HEK293 (cell line): Measurements from ENCODE around the gene PTPRN.

Experiments used
- CTCF ChIA-PET: fragments of 350-600 bp; formaldehyde crosslinking; extraction: SDS; loops from one replicate; lab custom pipeline; 2021; ENCODE audit warnings: antibody characterized with exemption; lab: Yijun Ruan, JAX
- POLR2A ChIA-PET: fragments of 300-600 bp; formaldehyde crosslinking; extraction: SDS; loops from one replicate; lab custom pipeline; 2020; ENCODE audit warnings: antibody characterized with exemption, inconsistent platforms; lab: Yijun Ruan, JAX
- H3K27ac ChIP-seq: fragments of 200-500 bp; sonication (Bioruptor generic); 2 replicates; pipeline ENCODE4 v1.5.1; 2014; ENCODE audit warnings: low read depth, low read length, control low read depth, inconsistent platforms; ENCODE audit errors: extremely low read depth
- H3K36me3 ChIP-seq, 2 experiments: fragments of 200-500 bp in 1 of 2; sonication (Bioruptor generic) in 1 of 2; 1 replicate in 1 of 2; 2 replicates in 1 of 2; pipeline ENCODE4 v1.5.1; 2014 to 2017; ENCODE audit warnings: inconsistent platforms in 2 of 2, low read length in 2 of 2; ENCODE audit not compliant: control insufficient read depth in 2 of 2, insufficient read depth in 1 of 2
- H3K4me1 ChIP-seq: fragments of 200-500 bp; sonication (Bioruptor generic); 2 replicates; pipeline ENCODE4 v1.5.1; 2014; ENCODE audit warnings: mild to moderate bottlenecking, low read length, inconsistent platforms; ENCODE audit not compliant: control insufficient read depth, insufficient read depth
- H3K4me3 ChIP-seq: 2 replicates; pipeline ENCODE4 v1.5.1; 2011; ENCODE audit warnings: low read depth, mild to moderate bottlenecking, control low read depth, low read length, moderate library complexity
- H3K9me3 ChIP-seq: fragments of 200-500 bp; sonication (Bioruptor generic); 2 replicates; pipeline ENCODE4 v1.5.1; 2014; ENCODE audit warnings: low read depth, low read length, inconsistent platforms; ENCODE audit not compliant: control insufficient read depth, insufficient read depth
- HOXC10 ChIP-seq: sonication (generic); formaldehyde crosslinking; IDR thresholded peaks from 2 replicates; pipeline ENCODE4 v1.8.1; 2023; ENCODE audit warnings: mild to moderate bottlenecking, missing genetic modification reagents
- MYNN ChIP-seq: fragments of 450-650 bp; formaldehyde crosslinking; IDR thresholded peaks from 2 replicates; pipeline ENCODE4 v1.5.1; 2016; ENCODE audit warnings: missing biosample characterization, missing genetic modification characterization, borderline replicate concordance
- REST ChIP-seq: fragments of 450-650 bp; formaldehyde crosslinking; IDR thresholded peaks from 2 replicates; pipeline ENCODE4 v1.5.1; 2016; ENCODE audit warnings: missing biosample characterization, missing genetic modification characterization
- SP7 ChIP-seq: fragments of 450-650 bp; formaldehyde crosslinking; IDR thresholded peaks from 2 replicates; pipeline ENCODE4 v1.5.1; 2016; ENCODE audit warnings: missing biosample characterization, missing genetic modification characterization
- WT1 ChIP-seq: fragments of 450-650 bp; formaldehyde crosslinking; IDR thresholded peaks from 2 replicates; pipeline ENCODE4 v1.5.1; 2016; ENCODE audit warnings: missing biosample characterization, missing genetic modification characterization
- ZEB2 ChIP-seq: fragments of 450-650 bp; formaldehyde crosslinking; IDR thresholded peaks from 2 replicates; pipeline ENCODE4 v1.5.1; 2016; ENCODE audit warnings: missing biosample characterization, missing genetic modification characterization
- ZFP41 ChIP-seq: fragments of 450-650 bp; formaldehyde crosslinking; IDR thresholded peaks from 2 replicates; pipeline ENCODE4 v1.5.1; 2016; ENCODE audit warnings: missing biosample characterization, missing genetic modification characterization, borderline replicate concordance
- ZNF148 ChIP-seq: fragments of 450-650 bp; formaldehyde crosslinking; IDR thresholded peaks from 2 replicates; pipeline ENCODE4 v1.5.0; 2017; ENCODE audit warnings: missing biosample characterization, missing genetic modification characterization, borderline replicate concordance
- ZNF2 ChIP-seq: fragments of 450-650 bp; formaldehyde crosslinking; IDR thresholded peaks from 2 replicates; pipeline ENCODE4 v1.5.1; 2016; ENCODE audit warnings: missing biosample characterization, missing genetic modification characterization
- ZNF211 ChIP-seq: fragments of 450-650 bp; formaldehyde crosslinking; IDR thresholded peaks from 2 replicates; pipeline ENCODE4 v1.5.1; 2016; ENCODE audit warnings: low read depth, missing biosample characterization, missing genetic modification characterization
- ZNF37A ChIP-seq: fragments of 450-650 bp; IDR thresholded peaks from 2 replicates; pipeline ENCODE4 v1.5.1; 2018; ENCODE audit warnings: missing biosample characterization, missing genetic modification characterization
- ZNF398 ChIP-seq: fragments of 450-650 bp; formaldehyde crosslinking; IDR thresholded peaks from 2 replicates; pipeline ENCODE4 v1.5.1; 2017; ENCODE audit warnings: missing biosample characterization, missing genetic modification characterization
- ZNF48 ChIP-seq: fragments of 450-650 bp; formaldehyde crosslinking; IDR thresholded peaks from 2 replicates; pipeline ENCODE4 v1.5.1; 2016; ENCODE audit warnings: missing biosample characterization, missing genetic modification characterization
- ZNF510 ChIP-seq: fragments of 450-650 bp; formaldehyde crosslinking; IDR thresholded peaks from 2 replicates; pipeline ENCODE4 v1.5.1; 2018; ENCODE audit warnings: mild to moderate bottlenecking, missing genetic modification characterization, missing biosample characterization; ENCODE audit not compliant: insufficient replicate concordance
- ZNF549 ChIP-seq: fragments of 450-650 bp; IDR thresholded peaks from 2 replicates; pipeline ENCODE4 v1.5.1; 2018; ENCODE audit warnings: missing biosample characterization, missing genetic modification characterization, mild to moderate bottlenecking, inconsistent platforms, moderate library complexity
- ZNF580 ChIP-seq: fragments of 450-650 bp; formaldehyde crosslinking; IDR thresholded peaks from 2 replicates; pipeline ENCODE4 v1.5.1; 2016; ENCODE audit warnings: missing biosample characterization, missing genetic modification characterization
- ZNF624 ChIP-seq: fragments of 450-650 bp; formaldehyde crosslinking; IDR thresholded peaks from 2 replicates; pipeline ENCODE4 v1.5.1; 2017; ENCODE audit warnings: missing biosample characterization, missing genetic modification characterization
- ZNF654 ChIP-seq: fragments of 450-650 bp; formaldehyde crosslinking; IDR thresholded peaks from 2 replicates; pipeline ENCODE4 v1.5.1; 2016; ENCODE audit warnings: low read depth, missing biosample characterization, missing genetic modification characterization
- ZNF658 ChIP-seq: fragments of 450-650 bp; formaldehyde crosslinking; IDR thresholded peaks from 2 replicates; pipeline ENCODE4; 2016; ENCODE audit warnings: missing biosample characterization, missing genetic modification characterization
- ZNF692 ChIP-seq: fragments of 450-650 bp; formaldehyde crosslinking; IDR thresholded peaks from 2 replicates; pipeline ENCODE4 v1.5.1; 2016; ENCODE audit warnings: missing biosample characterization, missing genetic modification characterization
- ZNF791 ChIP-seq: fragments of 450-650 bp; formaldehyde crosslinking; IDR thresholded peaks from 2 replicates; pipeline ENCODE4 v1.5.1; 2016; ENCODE audit warnings: missing biosample characterization, missing genetic modification characterization
- ZSCAN30 ChIP-seq: fragments of 450-650 bp; IDR thresholded peaks from 2 replicates; pipeline ENCODE4 v1.5.1; 2018; ENCODE audit warnings: missing biosample characterization, mild to moderate bottlenecking, missing genetic modification characterization, moderate library complexity

PTPRN gene

GRCh38 chr2:219358170-219359075 lies 49.2 kb upstream of the PTPRN start (continued):
- no peak for TF ChIP-seq MYNN (tag by site-specific recombination)
- no peak for TF ChIP-seq ZNF48 (tag by site-specific recombination)
- no peak for TF ChIP-seq ZSCAN30 (tag by site-specific recombination)
- no peak for TF ChIP-seq ZNF624 (tag by site-specific recombination)
- TF ChIP-seq, all 188 proteins: peak for 19

GRCh38 chr2:219356834-219357233 lies 47.6 kb upstream of the PTPRN start:
- CTCF ChIA-PET, result interaction anchor here (0.6 to 0.7 kb wide), 3 partner anchors 15 to 78 kb away, joined by 3 to 4 read pairs (median 3); no protein-coding TSS in a partner anchor
- H3K9me3 ChIP-seq, result no peaks in the 10 kb centered on the region
- H3K27ac ChIP-seq, result no peak overlapping the region
- peaks cover 7% of the 10 kb centered on the region for H3K4me1 ChIP-seq
- no peak overlapping the region for H3K4me3 ChIP-seq
- H3K36me3 ChIP-seq, result no peaks in the 10 kb centered on the region
- POLR2A ChIA-PET, result no interaction called here
- TF ChIP-seq ZNF580 (no peak), ZEB2 (tag by site-specific recombination) (no peak), ZNF692 (tag by site-specific recombination) (no peak), ZNF2 (tag by site-specific recombination) (no peak), ZNF654 (no peak), ZNF398 (tag by site-specific recombination) (no peak), ZNF658 (no peak), ZNF37A (tag by site-specific recombination) (no peak), REST (tag by site-specific recombination) (no peak), ZNF211 (no peak), ZFP41 (tag by site-specific recombination) (no peak)

- CTCF ChIA-PET, result interaction anchor here (0.6 to 1.5 kb wide), 4 partner anchors 24 to 557 kb away, joined by 3 to 7 read pairs (median 4); no protein-coding TSS in a partner anchor
- Histone ChIP-seq H3K9me3 (no peaks in the 10 kb centered on the region), H3K36me3 (no peaks in the 10 kb centered on the region), H3K27ac (no peak overlapping the region), H3K4me3 (no peak overlapping the region), H3K4me1 (peaks cover 7% of the 10 kb centered on the region)
- POLR2A ChIA-PET, result no interaction called here
- TF ChIP-seq ZNF791 (tag by site-specific recombination) (no peak), WT1 (tag by site-specific recombination) (no peak), ZNF211 (no peak), ZNF549 (tag by site-specific recombination) (no peak), ZNF148 (tag by site-specific recombination) (no peak), HOXC10 (CRISPR knock-in tag) (no peak), SP7 (tag by site-specific recombination) (no peak), ZNF510 (tag by site-specific recombination) (no peak)
These were observed 45.4 kb upstream of the PTPRN start for GRCh38 chr2:219354582-219354981.
